H1 (cell line): ENCODE measurements around the gene TMEM134. TPM values are rescaled to one million over a fixed set of nuclear protein-coding genes. Genes with fewer than 3 reads are reported as not detected.
A peak's percentile ranks its signal among the peaks of the same experiment; 100 is the strongest.

ENCODE experiments used
- CTCF ChIA-PET: fragments of 300-600 bp; sonication (Branson Sonifier 250); formaldehyde crosslinking; loops from one replicate; lab custom pipeline; 2021; ENCODE audit not compliant: partially characterized antibody; lab: Charles Lee
- POLR2A ChIA-PET: fragments of 300-600 bp; sonication (Branson Sonifier 250); formaldehyde crosslinking; loops from one replicate; lab custom pipeline; 2021; ENCODE audit warnings: inconsistent platforms; ENCODE audit not compliant: partially characterized antibody; lab: Charles Lee
- DNase-seq, 2 experiments: peaks; one replicate each; pipeline versions ENCODE4 v3.0.0 to v3.0.0-alpha.2; 2010 to 2022; ENCODE audit warnings: low spot score in 2 of 2, low read depth in 1 of 2, mixed read lengths in 1 of 2
- FAIRE-seq: peaks from 2 replicates; lab custom pipeline; 2011; peaks lifted over from hg19 to GRCh38; lab: Jason Lieb, UNC
- H2AFZ ChIP-seq: 2 replicates; pipeline ENCODE4 v1.8.1; 2012; ENCODE audit warnings: low read length, inconsistent platforms
- H2AK5ac ChIP-seq: 2 replicates; pipeline ENCODE4 v1.6.1; 2013; ENCODE audit warnings: low read depth, low read length
- H2BK120ac ChIP-seq: replicated peaks from 2 replicates; pipeline ENCODE3; 2013; ENCODE audit warnings: low read depth, low read length, inconsistent platforms
- H2BK12ac ChIP-seq: 2 replicates; pipeline ENCODE4 v1.6.1; 2013; ENCODE audit warnings: low read depth, low read length
- H2BK15ac ChIP-seq: 2 replicates; pipeline ENCODE4 v1.6.1; 2013; ENCODE audit warnings: low read length
- H2BK20ac ChIP-seq: 2 replicates; pipeline ENCODE4 v1.6.1; 2013; ENCODE audit warnings: low read length
- H2BK5ac ChIP-seq: 2 replicates; pipeline ENCODE4 v1.6.1; 2013; ENCODE audit warnings: low read depth, low read length
- H3K14ac ChIP-seq: 2 replicates; pipeline ENCODE4 v1.6.1; 2013; ENCODE audit warnings: inconsistent platforms; ENCODE audit not compliant: insufficient read length
- H3K18ac ChIP-seq: 2 replicates; pipeline ENCODE4 v1.6.1; 2013; ENCODE audit warnings: low read length; ENCODE audit errors: extremely low read depth
- H3K23ac ChIP-seq: 2 replicates; pipeline ENCODE4 v1.6.1; 2013; ENCODE audit warnings: inconsistent platforms; ENCODE audit not compliant: insufficient read length
- H3K23me2 ChIP-seq: 2 replicates; pipeline ENCODE4 v1.6.1; 2013; ENCODE audit warnings: low read depth, low read length
- H3K27ac ChIP-seq: 2 replicates; pipeline ENCODE4 v1.6.1; 2011; ENCODE audit warnings: low read depth, low read length, inconsistent platforms
- H3K27me3 ChIP-seq, 4 experiments: replicated peaks in 1 of 4; 1 replicate in 1 of 4; 2 replicates in 3 of 4; pipeline versions ENCODE4 v1.6.1 to v1.8.1; 2011 to 2013; ENCODE audit warnings: low read length in 3 of 4, mild to moderate bottlenecking in 3 of 4, inconsistent platforms in 2 of 4, mixed read lengths in 2 of 4, moderate library complexity in 1 of 4; ENCODE audit not compliant: control insufficient read depth in 3 of 4, insufficient read depth in 3 of 4; ENCODE audit errors: extremely low read depth in 1 of 4
- H3K36me3 ChIP-seq, 4 experiments: 2 replicates each; pipeline versions ENCODE4 v1.6.1 to v1.8.1; 2011 to 2013; ENCODE audit warnings: mild to moderate bottlenecking in 4 of 4, low read length in 3 of 4, moderate library complexity in 2 of 4, control low read depth in 1 of 4, inconsistent platforms in 1 of 4; ENCODE audit not compliant: insufficient read depth in 4 of 4, control insufficient read depth in 2 of 4
- H3K4ac ChIP-seq: replicated peaks from 2 replicates; pipeline ENCODE3; 2013; ENCODE audit warnings: low read length, low read depth, mixed read lengths, inconsistent platforms; ENCODE audit not compliant: insufficient read length
- H3K4me1 ChIP-seq, 4 experiments: replicated peaks in 1 of 4; 1 replicate in 1 of 4; 2 replicates in 3 of 4; pipeline versions ENCODE4 v1.6.1 to v1.8.1; 2011 to 2013; ENCODE audit warnings: low read length in 3 of 4, inconsistent platforms in 2 of 4, mixed read lengths in 1 of 4; ENCODE audit not compliant: insufficient read depth in 4 of 4, control insufficient read depth in 3 of 4
- H3K4me2 ChIP-seq, 2 experiments: 2 replicates each; pipeline versions ENCODE4 v1.6.1 to v1.8.1; 2011 to 2013; ENCODE audit warnings: low read depth in 2 of 2, low read length in 2 of 2, control low read depth in 1 of 2, inconsistent platforms in 1 of 2, mild to moderate bottlenecking in 1 of 2; ENCODE audit not compliant: insufficient read depth in 1 of 2
- H3K4me3 ChIP-seq, 4 experiments: fragments of 200-600, 300-600 bp in 1 of 4; sonication (generic), shearing (Covaris generic), sonication (Bioruptor Twin) in 1 of 4; 2 replicates each; pipeline versions ENCODE4 v1.5.1 to v1.8.1; 2011 to 2016; ENCODE audit warnings: low read length in 4 of 4, low read depth in 3 of 4, control low read depth in 2 of 4, inconsistent platforms in 2 of 4, mild to moderate bottlenecking in 2 of 4, mixed read lengths in 1 of 4, moderate library complexity in 1 of 4; ENCODE audit not compliant: insufficient read depth in 2 of 4; ENCODE audit errors: extremely low read depth in 1 of 4
- H3K56ac ChIP-seq: replicated peaks from 2 replicates; pipeline ENCODE3; 2013; ENCODE audit warnings: low read depth, mild to moderate bottlenecking, mixed read lengths, low read length, inconsistent platforms; ENCODE audit not compliant: insufficient read length
- H3K79me1 ChIP-seq: 2 replicates; pipeline ENCODE4 v1.6.1; 2013; ENCODE audit warnings: low read depth, low read length, control low read depth
- H3K79me2 ChIP-seq, 2 experiments: 2 replicates each; pipeline versions ENCODE4 v1.6.1 to v1.8.1; 2012 to 2013; ENCODE audit warnings: low read length in 2 of 2, mild to moderate bottlenecking in 2 of 2, inconsistent platforms in 1 of 2; ENCODE audit not compliant: insufficient read depth in 2 of 2, control insufficient read depth in 1 of 2
- H3K9ac ChIP-seq, 4 experiments: replicated peaks in 1 of 4; 1 replicate in 1 of 4; 2 replicates in 3 of 4; pipeline versions ENCODE4 v1.6.1 to v1.8.1; 2011 to 2013; ENCODE audit warnings: low read depth in 3 of 4, low read length in 3 of 4, control low read depth in 2 of 4, mild to moderate bottlenecking in 2 of 4, moderate library complexity in 2 of 4, inconsistent platforms in 1 of 4; ENCODE audit errors: extremely low read depth in 1 of 4
- H3K9me3 ChIP-seq, 2 experiments: 2 replicates each; pipeline versions ENCODE4 v1.6.1 to v1.8.1; 2012 to 2013; ENCODE audit warnings: mild to moderate bottlenecking in 2 of 2, moderate library complexity in 2 of 2, control low read depth in 1 of 2, inconsistent platforms in 1 of 2, low read depth in 1 of 2, low read length in 1 of 2, mixed read lengths in 1 of 2; ENCODE audit not compliant: insufficient read depth in 2 of 2
- H4K20me1 ChIP-seq, 2 experiments: replicated peaks in 1 of 2; 2 replicates each; pipeline versions ENCODE3 to v1.8.1; 2011 to 2013; ENCODE audit warnings: inconsistent platforms in 2 of 2, low read length in 2 of 2, mild to moderate bottlenecking in 1 of 2; ENCODE audit not compliant: insufficient read depth in 2 of 2, control insufficient read depth in 1 of 2
- H4K5ac ChIP-seq: 2 replicates; pipeline ENCODE4 v1.6.1; 2013; ENCODE audit warnings: low read length, low read depth, mixed read lengths, inconsistent platforms; ENCODE audit not compliant: insufficient read length
- H4K8ac ChIP-seq: 2 replicates; pipeline ENCODE4 v1.8.0; 2013; ENCODE audit warnings: mild to moderate bottlenecking, moderate library complexity, low read length, inconsistent platforms; ENCODE audit not compliant: insufficient read depth; ENCODE audit errors: extremely low read depth
- H4K91ac ChIP-seq: replicated peaks from 2 replicates; pipeline ENCODE3; 2013; ENCODE audit warnings: low read length, mixed read lengths, inconsistent platforms; ENCODE audit not compliant: insufficient read length
- ATF2 ChIP-seq: IDR thresholded peaks from 2 replicates; pipeline ENCODE4 v1.6.1; 2012; ENCODE audit warnings: low read length, inconsistent platforms
- CREB1 ChIP-seq: IDR thresholded peaks from 2 replicates; pipeline ENCODE4 v1.6.1; 2012; ENCODE audit warnings: inconsistent platforms
- SP1 ChIP-seq: IDR thresholded peaks from 2 replicates; pipeline ENCODE4 v1.6.1; 2011; ENCODE audit warnings: low read depth, low read length
- WGBS, 2 experiments: shearing (Covaris generic) in 1 of 2; methylation state at CpG; one replicate each; pipeline versions ENCODE4 v1.1.6 to v1.1.7; 2013 to 2015; ENCODE audit warnings: low lambda C conversion rate in 2 of 2, mixed read lengths in 2 of 2, inconsistent platforms in 1 of 2, low coverage in 1 of 2, missing lambda C conversion rate in 1 of 2; ENCODE audit not compliant: insufficient replicate concordance in 2 of 2, insufficient coverage in 1 of 2, insufficient read length in 1 of 2; ENCODE audit errors: extremely low coverage in 1 of 2, missing lambda C conversion rate in 1 of 2; 5-methylcytosine and 5-hydroxymethylcytosine counted together
- polyA plus RNA-seq, 7 experiments: library from polyadenylated mRNA; depleted of rRNA in 3 of 7; stranded (reverse) in 5 of 7; unstranded in 2 of 7; fragments of >200 nt in 5 of 7; fragments of 200-250 nt in 2 of 7; gene quantifications; 1 replicate in 5 of 7; 2 replicates in 1 of 7; 4 replicates in 1 of 7; pipeline versions ENCODE4 v1.2.1 to v1.2.3, GENCODE V29; 2011 to 2013; ENCODE audit warnings: missing spikeins in 2 of 7, mixed read lengths in 2 of 7
- total RNA-seq: library from RNA; stranded (reverse); fragmentation: NEBNext Ultra II Directional; extraction: Animal tissue kit (Norgen Biotek cat#: 25700); gene quantifications from 2 replicates; pipeline ENCODE4 v1.2.1, GENCODE V29; 2021
- TF ChIP-seq, protein P1 (sequence below): IDR thresholded peaks from 2 replicates; pipeline ENCODE4 v1.6.1; 2012; ENCODE audit warnings: inconsistent platforms

The TMEM134 gene
- total and polyA plus RNA-seq, 2 of the 8 experiments (the other 6 are each of a cell fraction or from before 2014, with no cell fraction given) = 32.4 to 229 TPM

DNA sequence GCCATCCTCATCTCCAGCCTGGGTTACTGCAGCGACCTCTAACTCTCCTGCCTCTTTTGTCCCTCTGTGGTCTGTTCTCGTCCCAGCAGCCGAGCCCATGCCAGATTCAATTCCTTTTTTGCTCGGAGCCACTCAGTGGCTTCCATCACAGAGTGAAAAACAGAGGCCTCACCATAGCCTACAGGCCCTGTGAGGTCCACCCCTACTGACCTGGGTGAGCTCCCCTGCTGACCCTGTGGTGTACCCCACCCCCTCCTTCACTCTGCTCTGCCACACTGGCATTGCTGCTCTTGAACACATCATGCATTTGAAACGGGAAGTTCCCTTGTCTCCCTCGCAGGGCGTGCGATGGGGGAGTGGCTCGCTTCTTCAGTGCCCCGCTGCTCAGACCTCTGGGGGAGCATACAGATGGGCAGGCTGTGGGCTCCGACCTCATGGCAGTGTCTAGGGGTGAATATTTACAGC, 15.8 kb upstream of the TMEM134 start:
- Histone ChIP-seq H3K79me1 (no peaks in the 10 kb centered on the region), H3K79me2 (no peaks in the 10 kb centered on the region), H3K9ac (no peak overlapping the region; a peak in 1 of 7 replicates), H2AK5ac (no peak overlapping the region), H2BK5ac (no peak overlapping the region), H3K14ac (no peak overlapping the region), H3K27me3 (peaks cover 0 to 10% (median 9%) of the 10 kb centered on the region in 4 experiments; a peak in 6 of 7 replicates), H3K23me2 (no peaks in the 10 kb centered on the region), H3K56ac (no peak overlapping the region), H2AFZ (no peak overlapping the region), H3K4me1 (peaks cover 0 to 3% (median 3%) of the 10 kb centered on the region in 4 experiments; a peak in 3 of 7 replicates), H4K20me1 (peaks cover 0 to 6% of the 10 kb centered on the region in 2 experiments), H2BK12ac (no peak overlapping the region), H2BK120ac (no peak overlapping the region), H4K8ac (peak overlapping the region; percentile 68), H3K18ac (no peak overlapping the region), H2BK20ac (no peak overlapping the region), H3K36me3 (peaks cover 0 to 3% (median 0%) of the 10 kb centered on the region in 4 experiments; a peak in 1 of 8 replicates), H3K23ac (no peak overlapping the region), H3K4ac (no peak overlapping the region), H4K91ac (peak overlapping the region; percentile 35), H3K4me3 (no peak overlapping the region), H3K4me2 (no peak overlapping the region; a peak in 1 of 4 replicates), H4K5ac (no peak overlapping the region), H3K9me3 (no peaks in the 10 kb centered on the region), H2BK15ac (no peak overlapping the region), H3K27ac (no peak overlapping the region)
- 93% methylated on average over 11 of the region's 11 CpGs; no CpG with 5 or more reads in 1 of the 2 experiments for WGBS, 2 experiments
- ChIA-PET CTCF (interaction anchor here (1.0 to 1.4 kb wide), 2 partner anchors 10 to 139 kb away, joined by 3 read pairs; no protein-coding TSS in a partner anchor), POLR2A (interaction anchor here (1.1 to 2.1 kb wide), 2 partner anchors 16 to 20 kb away, joined by 3 to 7 read pairs; partner anchors contain the start of gene TMEM134)
- DNase-seq = no peak
- FAIRE-seq = no peak
- TF ChIP-seq CREB1 (no peak), SP1 (no peak), ATF2 (no peak)
- TF ChIP-seq, protein P1, sequence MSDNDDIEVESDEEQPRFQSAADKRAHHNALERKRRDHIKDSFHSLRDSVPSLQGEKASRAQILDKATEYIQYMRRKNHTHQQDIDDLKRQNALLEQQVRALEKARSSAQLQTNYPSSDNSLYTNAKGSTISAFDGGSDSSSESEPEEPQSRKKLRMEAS = no peak
